GM18507 (cell line): ENCODE results near the gene PTGER3.
"Not testable (repeated sequence)": the region's sequence is repeated elsewhere in the genome, so short reads cannot be mapped to it uniquely, and the experiment has no call there.

Source experiments
- DNase-seq: peaks from one replicate; pipeline ENCODE4 v3.0.0; 2011; ENCODE audit warnings: low read depth; ENCODE audit not compliant: insufficient read length; ENCODE audit errors: extremely low spot score
- FAIRE-seq: peaks from 2 replicates; lab custom pipeline; 2011; peaks lifted over from hg19 to GRCh38; lab: Jason Lieb, UNC

Gene PTGER3

DNA sequence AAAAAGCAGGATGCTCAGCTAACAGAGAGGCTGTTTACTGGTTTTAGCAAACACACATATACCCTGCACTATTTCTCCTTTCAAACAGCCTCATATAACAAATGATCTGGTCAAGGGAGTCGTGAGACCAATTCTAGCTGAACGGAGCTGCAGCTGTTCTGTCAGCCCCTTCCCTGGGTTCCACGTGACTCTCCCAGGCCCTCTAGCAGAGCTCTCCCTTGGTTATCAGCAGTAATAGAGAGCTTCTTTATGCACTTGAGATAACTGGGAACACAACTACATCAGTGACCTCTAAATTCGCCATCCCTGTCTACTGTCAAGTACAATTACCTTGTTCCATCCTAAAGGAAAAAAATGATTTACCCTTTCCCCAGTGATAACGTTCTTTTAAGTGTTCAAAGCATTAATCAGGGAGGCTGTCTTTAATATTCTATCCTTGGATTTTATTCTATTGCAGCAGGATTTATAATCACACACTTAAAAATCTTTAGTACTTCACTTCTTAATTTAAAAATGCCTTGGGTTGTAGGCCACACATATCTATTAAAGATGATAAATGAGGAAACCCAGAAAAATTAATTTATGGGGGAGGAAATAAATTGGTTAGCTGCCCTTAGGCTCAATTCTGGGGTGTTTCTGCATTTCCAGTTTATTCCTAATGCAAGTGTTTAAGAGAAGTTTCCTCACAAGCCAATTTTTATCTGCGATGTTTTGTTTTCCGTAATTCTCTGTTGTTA, 28.2 kb downstream of the PTGER3 start:
- FAIRE-seq (no peak), DNase-seq (no peak)

DNA sequence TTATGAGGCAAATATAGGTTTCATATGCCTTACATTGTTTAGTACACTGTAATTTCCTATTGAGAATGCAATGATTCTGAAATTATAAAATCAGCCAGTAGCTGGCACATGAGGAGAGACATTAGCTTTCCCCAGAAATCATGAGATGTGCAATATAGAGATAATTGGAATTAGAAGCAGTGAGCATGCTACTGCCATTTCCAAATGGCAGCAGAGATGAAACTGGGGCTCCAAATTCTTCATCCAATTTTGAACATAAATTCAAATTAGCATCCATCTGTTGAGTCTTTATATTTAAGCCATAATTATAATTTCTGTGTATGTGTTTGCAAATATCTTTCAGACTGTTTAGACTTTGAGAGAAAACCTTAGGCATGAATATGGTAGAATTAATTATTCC, 28.8 kb downstream of the PTGER3 start:
- DNase-seq (no peak), FAIRE-seq (no peak)

- DNase-seq (no peak), FAIRE-seq (no peak)
Observed at GRCh38 chr1:71015745-71016144, 31.9 kb downstream of the PTGER3 start.

DNA sequence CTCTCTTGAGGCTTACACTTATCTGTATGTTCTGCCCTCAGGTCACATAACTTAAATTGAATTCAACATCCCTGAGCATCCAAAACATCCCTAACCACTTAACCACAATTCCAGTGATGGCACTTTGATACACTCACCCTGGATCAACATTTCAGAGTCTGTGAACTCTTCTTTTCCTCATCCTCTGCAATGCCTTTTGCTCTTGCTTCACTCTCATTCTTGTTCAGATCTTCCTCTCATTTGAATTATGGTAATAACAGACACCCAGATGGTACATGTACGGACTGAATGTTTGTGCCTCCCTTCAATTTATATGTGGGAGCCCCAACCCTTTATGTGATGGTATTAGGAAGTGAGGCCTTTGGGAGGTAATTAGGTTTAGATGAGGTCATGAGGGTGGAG, 33.4 kb downstream of the PTGER3 start:
- DNase-seq (no peak), FAIRE-seq (no peak)

DNA sequence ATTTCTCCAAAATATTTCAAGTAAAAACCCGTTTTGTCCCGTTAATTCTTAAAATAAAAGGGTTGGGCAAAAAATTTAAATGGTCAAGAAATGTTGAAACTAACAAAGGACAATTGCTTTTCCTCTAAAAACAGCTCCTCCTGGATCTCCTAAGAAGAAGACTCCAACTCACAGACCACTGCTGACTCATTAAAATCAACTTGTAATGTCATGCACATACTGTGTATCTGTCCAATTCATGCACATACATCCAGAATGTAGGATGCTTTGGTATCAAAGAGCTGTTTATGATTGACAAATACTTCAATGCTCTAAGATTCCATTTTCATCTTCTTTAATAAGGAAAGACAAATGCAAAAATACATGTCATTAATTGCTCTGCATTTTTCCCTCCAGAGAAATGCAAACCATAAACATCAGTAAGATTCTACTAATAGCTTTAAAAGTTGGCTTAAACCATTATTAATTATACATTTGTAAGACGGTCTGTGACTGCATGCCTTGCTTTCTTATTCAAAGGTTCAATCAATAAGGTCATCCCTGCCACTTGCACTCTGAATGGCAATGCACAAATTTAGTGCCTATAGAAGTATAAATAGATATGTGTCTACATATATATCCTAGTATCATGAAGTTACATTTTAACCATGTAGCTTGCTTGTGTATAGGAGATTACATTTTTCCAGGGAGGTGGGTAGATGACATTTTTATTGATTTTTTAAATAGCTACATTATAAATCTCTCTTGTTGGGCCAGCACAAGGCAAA, 44.7 kb downstream of the PTGER3 start:
- no peak for FAIRE-seq

GRCh38 chr1:71001624-71002023, 46.0 kb downstream of the PTGER3 start:
- no peak for FAIRE-seq
- DNase-seq, result no peak

More for the DNA sequence above, 44.7 kb downstream of the PTGER3 start:
- no peak for DNase-seq

- DNase-seq, result no peak
Observed at GRCh38 chr1:70997793-70998192, 49.8 kb downstream of the PTGER3 start.

DNA sequence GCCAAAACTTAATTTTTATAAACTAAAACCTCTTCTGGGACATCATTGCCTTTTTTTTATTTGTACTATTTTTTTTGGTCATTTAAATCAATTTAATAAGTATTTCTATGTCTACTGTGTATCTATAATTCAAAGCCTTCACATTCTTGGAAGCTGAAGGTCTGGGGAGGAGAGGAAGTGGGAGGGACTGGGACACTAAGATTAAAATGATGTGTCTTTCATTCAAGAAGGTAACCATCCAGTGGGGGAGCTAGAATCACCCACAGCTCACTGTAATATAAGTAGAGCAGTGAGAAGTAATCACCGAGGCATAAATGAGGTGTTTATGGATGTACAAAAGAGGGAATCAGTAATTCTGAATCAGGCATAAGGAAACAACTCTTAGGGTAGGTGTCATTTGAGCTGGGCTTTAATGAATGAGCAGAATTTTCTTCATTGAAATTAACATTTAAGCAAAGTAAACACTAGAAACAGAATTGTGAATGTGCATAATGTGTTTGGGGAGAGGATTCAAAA, 52.8 kb downstream of the PTGER3 start:
- DNase-seq (no peak), FAIRE-seq (no peak)

More at GRCh38 chr1:70997793-70998192, 49.8 kb downstream of the PTGER3 start:
- FAIRE-seq, result no peak

- FAIRE-seq, result no peak
- DNase-seq, result no peak
Observed at GRCh38 chr1:70993798-70994197, 53.8 kb downstream of the PTGER3 start.

DNA sequence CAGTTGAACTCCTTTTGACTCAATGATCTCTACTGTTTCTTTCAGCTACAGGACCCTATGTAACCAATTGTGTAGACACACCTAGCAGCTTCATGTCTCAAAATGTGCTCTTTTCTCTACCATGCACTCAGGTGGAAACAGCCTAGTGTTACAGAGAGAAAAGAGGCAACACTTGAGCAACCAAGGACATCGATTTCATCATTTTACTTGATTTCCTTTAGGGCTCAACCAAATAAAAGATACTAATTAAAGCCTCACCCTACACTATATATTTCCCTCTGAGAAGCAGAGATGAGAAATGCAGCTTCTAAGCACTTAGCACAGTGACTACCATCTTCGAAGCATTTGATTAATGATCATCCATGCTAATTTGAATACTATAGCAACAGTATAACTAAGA, 55.1 kb downstream of the PTGER3 start:
- FAIRE-seq, result no peak
- no peak for DNase-seq

DNA sequence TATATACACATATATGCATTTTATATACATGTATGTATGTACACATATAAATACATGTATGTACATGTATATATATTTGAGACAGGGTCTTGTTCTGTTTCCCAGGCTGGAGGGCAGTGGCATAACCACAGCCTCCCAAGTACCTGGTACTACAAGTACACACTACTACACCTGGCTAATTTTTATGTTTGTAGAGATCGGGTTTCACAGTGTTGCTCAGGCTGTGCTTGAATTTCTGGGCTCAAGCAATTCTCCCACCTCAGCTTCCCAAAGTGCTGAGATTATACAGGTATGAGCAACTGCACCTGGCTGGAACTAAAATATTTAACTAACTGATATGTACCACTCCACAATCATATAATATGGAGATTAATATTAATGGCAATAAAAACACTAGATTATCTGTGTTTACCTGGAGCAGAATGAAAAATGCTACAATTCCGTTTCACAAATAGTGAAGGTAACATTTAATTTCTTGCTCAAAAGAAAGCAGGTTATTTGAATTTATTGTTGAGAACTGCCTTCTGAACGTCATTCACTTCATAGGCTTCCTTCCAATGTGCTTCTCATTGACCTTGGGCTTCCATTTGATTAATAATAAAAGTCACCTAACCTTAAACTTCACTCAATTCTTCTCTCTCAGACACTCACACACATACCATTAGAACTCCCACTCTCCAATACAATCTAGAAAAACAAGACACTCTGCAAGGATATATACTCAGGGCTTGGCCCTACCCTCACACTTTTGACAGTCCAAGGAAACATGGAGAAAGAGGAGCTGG, 57.0 kb downstream of the PTGER3 start:
- FAIRE-seq, result no peak
- no peak for DNase-seq

- DNase-seq, result no peak
- no peak for FAIRE-seq
Observed at GRCh38 chr1:70987497-70987896, 60.1 kb downstream of the PTGER3 start.

- DNase-seq, FAIRE-seq: not testable (repeated sequence)
Observed at GRCh38 chr1:70985776-70986225, 61.8 kb downstream of the PTGER3 start.

GRCh38 chr1:70985278-70985677, 62.3 kb downstream of the PTGER3 start:
- DNase-seq, FAIRE-seq: not testable (repeated sequence)

DNA sequence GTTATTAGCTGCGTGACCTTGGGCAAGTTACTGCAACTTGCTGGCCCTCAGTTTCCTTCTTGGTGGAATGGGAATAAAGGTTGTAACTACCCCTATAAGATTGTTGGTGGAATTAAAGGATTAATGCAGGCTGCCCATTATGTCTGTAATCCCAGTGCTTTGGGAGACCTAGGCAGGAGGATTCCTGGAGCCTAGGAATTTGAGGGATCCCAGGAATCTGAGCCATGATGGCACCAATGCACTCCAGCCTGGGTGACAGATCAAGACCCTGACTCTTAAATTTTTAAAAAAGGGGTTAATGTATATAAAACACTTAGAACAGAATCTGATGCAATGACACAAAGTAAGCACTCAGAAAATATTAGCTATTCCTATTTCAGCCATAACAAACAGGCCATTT, 67.3 kb downstream of the PTGER3 start:
- DNase-seq (no peak), FAIRE-seq (no peak)

DNA sequence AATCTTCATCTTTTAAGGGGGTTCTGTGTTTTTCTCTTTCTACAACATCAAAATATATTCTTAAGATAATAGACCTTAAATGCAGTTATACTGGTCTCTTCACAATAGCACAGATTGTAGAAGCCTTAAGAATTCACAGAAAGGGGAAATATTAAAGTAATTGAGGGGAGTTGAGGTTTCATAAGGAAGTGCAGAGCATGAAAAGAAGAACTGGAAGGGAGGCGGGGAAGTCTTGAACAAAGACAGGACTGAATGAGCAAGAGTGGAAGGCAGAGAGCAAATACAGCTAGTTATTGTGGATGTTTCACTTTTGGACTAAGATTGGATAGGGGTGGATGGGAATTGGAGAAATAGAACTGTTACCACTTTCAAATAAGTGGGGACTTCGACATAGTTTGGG, 67.7 kb downstream of the PTGER3 start:
- no peak for FAIRE-seq
- no peak for DNase-seq

DNA sequence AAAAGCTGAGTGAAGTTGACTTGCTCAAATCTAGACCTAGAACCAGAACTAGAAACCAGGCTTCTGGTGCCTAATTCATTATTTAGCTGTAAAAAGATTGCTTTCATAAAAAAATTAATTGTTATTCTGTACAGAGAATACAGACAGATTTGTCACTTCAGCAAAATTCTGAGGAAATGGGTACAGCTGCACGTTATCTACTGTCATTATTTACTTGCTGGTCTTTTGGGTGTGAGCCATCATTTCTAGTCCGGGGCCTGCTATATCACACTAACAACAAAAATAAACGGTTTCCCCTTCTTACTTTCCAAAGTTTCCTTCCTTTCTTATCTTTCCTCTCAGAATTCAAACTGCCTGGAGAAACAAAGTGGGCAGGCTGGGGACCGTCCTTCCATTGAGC, 68.3 kb downstream of the PTGER3 start:
- no peak for DNase-seq

GRCh38 chr1:70978623-70979022, 69.0 kb downstream of the PTGER3 start:
- no peak for DNase-seq
- no peak for FAIRE-seq

More for the DNA sequence above, 68.3 kb downstream of the PTGER3 start:
- no peak for FAIRE-seq

GRCh38 chr1:70977575-70977974, 70.0 kb downstream of the PTGER3 start:
- DNase-seq, result no peak
- no peak for FAIRE-seq

GRCh38 chr1:70977041-70977440, 70.6 kb downstream of the PTGER3 start:
- DNase-seq (no peak), FAIRE-seq (no peak)
